Peyer's patch (tissue), 4 donors: ENCODE measurements around the gene SYT13.

ENCODE experiments used
- POLR2A ChIP-seq, 2 donors: fragments of 450-650 bp; IDR thresholded peaks; one replicate each; pipeline ENCODE4 v1.5.1; 2017; ENCODE audit warnings: antibody characterized with exemption in 2 of 2, mild to moderate bottlenecking in 2 of 2, moderate library complexity in 2 of 2
- TF ChIP-seq, protein P1 (sequence below), 6 experiments: fragments of 450-650 bp in 4 of 6; fragments of 200-600 bp in 2 of 6; sonication (generic) in 1 of 6; IDR thresholded peaks; one replicate each; pipeline ENCODE4 v1.5.1; 2017 to 2019; ENCODE audit warnings: antibody characterized with exemption in 6 of 6, mild to moderate bottlenecking in 3 of 6, moderate library complexity in 1 of 6

DNA sequence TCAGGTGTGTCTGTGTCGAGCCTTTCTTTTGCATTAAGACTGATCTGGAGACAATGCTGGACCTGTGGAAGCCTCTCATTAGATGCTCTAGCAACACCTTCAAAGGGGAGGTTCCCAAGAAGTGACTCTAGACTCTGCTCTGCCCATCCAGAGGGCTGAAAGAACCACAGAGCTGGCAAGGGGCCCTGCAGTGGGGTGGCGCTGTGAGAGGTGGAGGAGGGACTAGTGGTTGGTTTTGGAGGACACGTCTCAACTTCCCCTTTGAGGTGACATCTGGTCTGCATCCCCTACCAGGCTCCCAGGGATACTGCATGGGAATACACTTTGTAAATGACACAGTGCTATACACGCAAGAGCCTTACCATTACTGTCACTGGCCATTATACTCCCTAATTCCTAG lies 34.2 kb upstream of the SYT13 start:
- TF ChIP-seq, protein P1, sequence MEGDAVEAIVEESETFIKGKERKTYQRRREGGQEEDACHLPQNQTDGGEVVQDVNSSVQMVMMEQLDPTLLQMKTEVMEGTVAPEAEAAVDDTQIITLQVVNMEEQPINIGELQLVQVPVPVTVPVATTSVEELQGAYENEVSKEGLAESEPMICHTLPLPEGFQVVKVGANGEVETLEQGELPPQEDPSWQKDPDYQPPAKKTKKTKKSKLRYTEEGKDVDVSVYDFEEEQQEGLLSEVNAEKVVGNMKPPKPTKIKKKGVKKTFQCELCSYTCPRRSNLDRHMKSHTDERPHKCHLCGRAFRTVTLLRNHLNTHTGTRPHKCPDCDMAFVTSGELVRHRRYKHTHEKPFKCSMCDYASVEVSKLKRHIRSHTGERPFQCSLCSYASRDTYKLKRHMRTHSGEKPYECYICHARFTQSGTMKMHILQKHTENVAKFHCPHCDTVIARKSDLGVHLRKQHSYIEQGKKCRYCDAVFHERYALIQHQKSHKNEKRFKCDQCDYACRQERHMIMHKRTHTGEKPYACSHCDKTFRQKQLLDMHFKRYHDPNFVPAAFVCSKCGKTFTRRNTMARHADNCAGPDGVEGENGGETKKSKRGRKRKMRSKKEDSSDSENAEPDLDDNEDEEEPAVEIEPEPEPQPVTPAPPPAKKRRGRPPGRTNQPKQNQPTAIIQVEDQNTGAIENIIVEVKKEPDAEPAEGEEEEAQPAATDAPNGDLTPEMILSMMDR (IDR thresholded peaks at IDR 0.05), result no peak
- no peak for TF ChIP-seq POLR2A (IDR thresholded peaks at IDR 0.05)
